Right forelimb (tissue), 1 donor: ENCODE data around the gene GSN.

Experiments used
- DNase-seq: peaks from one replicate; pipeline ENCODE4 v3.0.0-alpha.2; 2018

GSN gene

DNA sequence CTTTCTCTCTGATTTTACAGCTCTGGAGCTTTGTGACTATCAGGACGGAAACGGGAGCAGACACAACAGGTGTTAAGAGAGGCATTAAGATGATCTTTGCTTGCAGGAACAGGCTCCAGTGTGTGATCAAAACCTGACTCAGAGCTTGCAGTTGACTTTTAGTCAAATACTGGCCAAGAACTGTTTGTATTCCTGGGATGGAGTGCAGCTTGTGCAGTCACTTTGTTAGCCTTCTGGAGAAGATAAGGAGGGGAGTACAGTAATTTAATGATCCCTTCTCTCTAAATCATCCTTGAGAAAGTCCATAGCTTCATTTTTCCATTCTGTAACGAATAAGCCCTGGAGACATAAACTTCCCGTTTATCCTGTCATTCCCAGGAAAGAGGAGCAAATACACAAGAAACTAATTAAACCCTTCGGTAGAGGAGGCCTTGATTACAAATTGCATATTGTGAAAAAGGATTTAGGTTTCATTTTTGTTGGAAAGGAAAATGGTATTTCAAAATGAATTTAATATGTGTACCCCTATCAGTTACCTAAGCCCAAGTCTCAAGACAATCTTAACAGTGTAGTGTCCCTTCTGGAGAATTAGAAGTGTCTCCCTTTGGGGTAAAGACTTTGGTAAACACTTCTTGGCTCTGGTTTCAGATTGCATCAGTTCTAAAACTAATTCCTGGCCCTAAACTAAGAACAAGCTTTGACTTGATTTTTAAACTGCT is 105.2 kb downstream of the GSN start:
- no peak for DNase-seq

- DNase-seq: no peak
These were observed 108.4 kb downstream of the GSN start for GRCh38 chr9:121376214-121376830.

- no peak for DNase-seq
These were observed 112.9 kb downstream of the GSN start for GRCh38 chr9:121380846-121381245.
